Muscle of leg (tissue), 11 donors: ENCODE data around the gene SLC25A26. TPM values are rescaled to one million over a fixed set of nuclear protein-coding genes. Genes with fewer than 3 reads are reported as not detected.

ENCODE experiments used
- DNase-seq: peaks from one replicate; pipeline ENCODE4 v3.0.0; 2013
- H3K27ac ChIP-seq: one replicate; pipeline ENCODE4 v1.5.1; 2013; ENCODE audit warnings: mild to moderate bottlenecking, low read length, control low read depth
- H3K27me3 ChIP-seq: one replicate; pipeline ENCODE4 v1.6.1; 2013; ENCODE audit warnings: low read length; ENCODE audit not compliant: control insufficient read depth, insufficient read depth
- H3K36me3 ChIP-seq: one replicate; pipeline ENCODE4 v1.6.1; 2013; ENCODE audit warnings: low read length; ENCODE audit not compliant: control insufficient read depth, insufficient read depth
- H3K4me1 ChIP-seq: one replicate; pipeline ENCODE4 v1.6.1; 2013; ENCODE audit warnings: low read length; ENCODE audit not compliant: control insufficient read depth, insufficient read depth
- H3K4me3 ChIP-seq: one replicate; pipeline ENCODE4 v1.5.1; 2013; ENCODE audit warnings: low read length, control low read depth
- H3K9me3 ChIP-seq: replicated peaks from 2 replicates; pipeline ENCODE4 v1.6.1; 2013; ENCODE audit warnings: low read depth, low read length; ENCODE audit not compliant: control insufficient read depth
- WGBS: methylation state at CpG from one replicate; pipeline ENCODE4 v1.1.5; 2013; ENCODE audit warnings: missing lambda C conversion rate; ENCODE audit not compliant: insufficient coverage; 5-methylcytosine and 5-hydroxymethylcytosine counted together
- polyA plus RNA-seq, 8 donors: library from polyadenylated mRNA; unstranded; fragments of 120-200 nt; gene quantifications; one replicate each; pipeline versions ENCODE4 v1.2.1 to v1.2.3, GENCODE V29; 2013; ENCODE audit warnings: inconsistent platforms in 1 of 8, low replicate concordance in 1 of 8; ENCODE audit not compliant: insufficient read length in 8 of 8, insufficient read depth in 1 of 8
- total RNA-seq: library from RNA; stranded (reverse); fragments of 120-200 nt; gene quantifications from one replicate; pipeline ENCODE4 v1.2.4, GENCODE V29; 2013

Gene SLC25A26
- total and polyA plus RNA-seq, 9 donors: 23.9 to 34.6 (median 28.4) TPM

- Histone ChIP-seq H3K27ac (no peak overlapping the region), H3K27me3 (no peaks in the 10 kb centered on the region), H3K9me3 (no peaks in the 10 kb centered on the region), H3K36me3 (peaks cover 85% of the 10 kb centered on the region), H3K4me1 (peaks cover 28% of the 10 kb centered on the region), H3K4me3 (no peak overlapping the region)
- 29% methylated on average over 4 of the region's 5 CpGs for WGBS
- DNase-seq: no peak
Measured at GRCh38 chr3:66378256-66378655, 157.5 kb downstream of the SLC25A26 start.

GRCh38 chr3:66379565-66379964 is 158.8 kb downstream of the SLC25A26 start:
- peaks cover 27% of the 10 kb centered on the region for H3K4me1 ChIP-seq

GRCh38 chr3:66380200-66380932 is 159.6 kb downstream of the SLC25A26 start:
- no peaks in the 10 kb centered on the region for H3K27me3 ChIP-seq
- DNase-seq: no peak
- H3K4me3 ChIP-seq: no peak overlapping the region
- peaks cover 91% of the 10 kb centered on the region for H3K36me3 ChIP-seq
- 89% methylated on average over 22 of the region's 26 CpGs for WGBS
- no peaks in the 10 kb centered on the region for H3K9me3 ChIP-seq
- peak overlapping the region; percentile 62 for H3K27ac ChIP-seq
- peaks cover 27% of the 10 kb centered on the region for H3K4me1 ChIP-seq

More at GRCh38 chr3:66379565-66379964, 158.8 kb downstream of the SLC25A26 start:
- 96% methylated on average over 3 of the region's 9 CpGs for WGBS
- H3K27me3 ChIP-seq: no peaks in the 10 kb centered on the region
- DNase-seq: no peak
- no peaks in the 10 kb centered on the region for H3K9me3 ChIP-seq
- peaks cover 87% of the 10 kb centered on the region for H3K36me3 ChIP-seq
- H3K27ac ChIP-seq: no peak overlapping the region
- no peak overlapping the region for H3K4me3 ChIP-seq

- no peak overlapping the region for H3K4me3 ChIP-seq
- H3K27me3 ChIP-seq: no peaks in the 10 kb centered on the region
- peak overlapping the region; percentile 62 for H3K27ac ChIP-seq
- DNase-seq: peak; percentile 86
- WGBS: 19% methylated on average over 7 of the region's 7 CpGs
- peaks cover 25% of the 10 kb centered on the region for H3K4me1 ChIP-seq
- peaks cover 94% of the 10 kb centered on the region for H3K36me3 ChIP-seq
- H3K9me3 ChIP-seq: no peaks in the 10 kb centered on the region
Measured at GRCh38 chr3:66381626-66382025, 160.8 kb downstream of the SLC25A26 start.

- Histone ChIP-seq H3K4me1 (peaks cover 25% of the 10 kb centered on the region), H3K36me3 (peaks cover 95% of the 10 kb centered on the region), H3K4me3 (no peak overlapping the region), H3K27ac (peak overlapping the region; percentile 62), H3K27me3 (no peaks in the 10 kb centered on the region), H3K9me3 (no peaks in the 10 kb centered on the region)
- no peak for DNase-seq
- WGBS: 83% methylated on average over 10 of the region's 10 CpGs
Measured at GRCh38 chr3:66382142-66382541, 161.3 kb downstream of the SLC25A26 start.

GRCh38 chr3:66383023-66383422 is 162.2 kb downstream of the SLC25A26 start:
- Histone ChIP-seq H3K9me3 (no peaks in the 10 kb centered on the region), H3K4me1 (peaks cover 22% of the 10 kb centered on the region), H3K4me3 (no peak overlapping the region), H3K36me3 (peaks cover 90% of the 10 kb centered on the region), H3K27ac (no peak overlapping the region), H3K27me3 (no peaks in the 10 kb centered on the region)
- WGBS: 96% methylated on average over 18 of the region's 18 CpGs
- DNase-seq: no peak

GRCh38 chr3:66383998-66384745 is 163.4 kb downstream of the SLC25A26 start:
- Histone ChIP-seq H3K27ac (no peak overlapping the region), H3K4me1 (peaks cover 22% of the 10 kb centered on the region), H3K9me3 (no peaks in the 10 kb centered on the region), H3K36me3 (peaks cover 87% of the 10 kb centered on the region), H3K27me3 (no peaks in the 10 kb centered on the region), H3K4me3 (no peak overlapping the region)
- WGBS: 94% methylated on average over 20 of the region's 20 CpGs
- DNase-seq: no peak

GRCh38 chr3:66385066-66385465 is 164.3 kb downstream of the SLC25A26 start:
- H3K4me3 ChIP-seq: no peak overlapping the region
- no peak overlapping the region for H3K27ac ChIP-seq
- H3K9me3 ChIP-seq: no peaks in the 10 kb centered on the region
- H3K36me3 ChIP-seq: peaks cover 79% of the 10 kb centered on the region
- H3K4me1 ChIP-seq: peaks cover 22% of the 10 kb centered on the region
- DNase-seq: no peak
- no peaks in the 10 kb centered on the region for H3K27me3 ChIP-seq

GRCh38 chr3:66386011-66386924 is 165.5 kb downstream of the SLC25A26 start:
- Histone ChIP-seq H3K36me3 (peaks cover 69% of the 10 kb centered on the region), H3K27ac (no peak overlapping the region), H3K9me3 (no peaks in the 10 kb centered on the region), H3K27me3 (no peaks in the 10 kb centered on the region), H3K4me3 (no peak overlapping the region), H3K4me1 (peaks cover 18% of the 10 kb centered on the region)
- 96% methylated on average over 12 of the region's 12 CpGs for WGBS
- no peak for DNase-seq
